ENCODE data around the gene ANKS1A.

- TF ChIP-seq CTCF (conservative IDR thresholded peaks at IDR 0.05; ENCODE audit: low read depth, low read length) (no peak), EZH2 (IDR thresholded peaks at IDR 0.05; ENCODE audit: borderline replicate concordance, low read depth, low read length, poor library complexity, severe bottlenecking) (no peak)
Measured at GRCh38 chr6:34890533-34890925, 1.5 kb downstream of the ANKS1A start.
